PC-3 (cell line): ENCODE results near the gene NEU4. TPM values are rescaled to one million over a fixed set of nuclear protein-coding genes. Genes with fewer than 3 reads are reported as not detected.
"Not testable (repeated sequence)": the region's sequence is repeated elsewhere in the genome, so short reads cannot be mapped to it uniquely, and the experiment has no call there.

Source experiments
- ATAC-seq: fragments of 200-7000 bp; cut with Tn5 transposase; 2 replicates; pipeline ENCODE4 v1.9.1; 2020; ENCODE audit warnings: mild to moderate bottlenecking, moderate library complexity
- BruUV-seq: library from RNA; stranded (reverse); fragments of 400-500 nt; replicated peaks from 2 replicates; lab custom pipeline; 2021; lab: Mats Ljungman, UMichigan
- CTCF ChIA-PET: fragments of 300-600 bp; sonication (Branson Sonifier 250); formaldehyde crosslinking; loops from one replicate; lab custom pipeline; 2022; ENCODE audit warnings: antibody characterized with exemption; lab: Charles Lee
- POLR2A ChIA-PET: fragments of 300-600 bp; sonication (Branson Sonifier 250); formaldehyde crosslinking; loops from one replicate; lab custom pipeline; 2022; ENCODE audit warnings: antibody characterized with exemption; ENCODE audit not compliant: unreplicated experiment; lab: Charles Lee
- DNase-seq: peaks from one replicate; pipeline ENCODE4 v3.0.0-alpha.2; 2015
- H2AFZ ChIP-seq: fragments of 300-600 bp; sonication (generic); 2 replicates; pipeline ENCODE4 v1.6.0; 2016; ENCODE audit warnings: antibody characterized with exemption, low read length
- H3F3A ChIP-seq: fragments of 300-600 bp; sonication (generic); one replicate; pipeline ENCODE4 v1.6.0; 2017; ENCODE audit warnings: antibody characterized with exemption, low read length, control low read depth, mild to moderate bottlenecking; ENCODE audit not compliant: unreplicated experiment
- H3K27ac ChIP-seq: fragments of 300-600 bp; sonication (generic); 2 replicates; pipeline ENCODE4 v1.5.1; 2016; ENCODE audit warnings: mild to moderate bottlenecking, low read length
- H3K27me3 ChIP-seq: fragments of 300-600 bp; sonication (generic); 2 replicates; pipeline ENCODE4 v1.6.1; 2016; ENCODE audit warnings: low read length, mixed read lengths
- H3K36me3 ChIP-seq: fragments of 300-600 bp; sonication (generic); 2 replicates; pipeline ENCODE4 v1.6.1; 2016; ENCODE audit warnings: low read depth, mixed run types, low read length, mixed read lengths
- H3K4me1 ChIP-seq: fragments of 300-600 bp; sonication (generic); 2 replicates; pipeline ENCODE4 v1.5.1; 2016; ENCODE audit warnings: low read length; ENCODE audit not compliant: insufficient read depth
- H3K4me2 ChIP-seq: fragments of 300-600 bp; sonication (generic); 2 replicates; pipeline ENCODE4 v1.6.0; 2016; ENCODE audit warnings: low read length
- H3K4me3 ChIP-seq: fragments of 300-600 bp; sonication (generic); 2 replicates; pipeline ENCODE4 v1.5.1; 2016; ENCODE audit warnings: mild to moderate bottlenecking, low read length, mixed read lengths
- H3K79me2 ChIP-seq: fragments of 300-600 bp; sonication (generic); 2 replicates; pipeline ENCODE4 v1.6.1; 2017; ENCODE audit warnings: low read length, mixed read lengths
- H3K9ac ChIP-seq: fragments of 300-600 bp; sonication (generic); 2 replicates; pipeline ENCODE4 v1.6.0; 2016; ENCODE audit warnings: mild to moderate bottlenecking, low read length
- H3K9me2 ChIP-seq: fragments of 300-600 bp; sonication (generic); replicated peaks from 2 replicates; pipeline ENCODE4 v1.6.1; 2016; ENCODE audit warnings: mixed run types, low read length, mixed read lengths
- H3K9me3 ChIP-seq: fragments of 300-600 bp; sonication (generic); 2 replicates; pipeline ENCODE4 v1.6.1; 2016; ENCODE audit warnings: low read length, mixed read lengths
- H4K20me1 ChIP-seq: fragments of 300-600 bp; sonication (generic); 2 replicates; pipeline ENCODE4 v1.6.1; 2016; ENCODE audit warnings: low read length, mixed read lengths
- CTCF ChIP-seq: fragments of 300-600 bp; sonication (generic); conservative IDR thresholded peaks from 2 replicates; pipeline ENCODE4 v1.5.1; 2017; ENCODE audit warnings: antibody characterized with exemption, low read depth, mild to moderate bottlenecking, low read length
- EZH2 ChIP-seq: fragments of 300-600 bp; sonication (generic); IDR thresholded peaks from one replicate; pipeline ENCODE4 v1.6.1; 2017; ENCODE audit warnings: antibody characterized with exemption, mild to moderate bottlenecking, low read length; ENCODE audit not compliant: unreplicated experiment
- EZH2phosphoT487 ChIP-seq: fragments of 300-600 bp; sonication (generic); IDR thresholded peaks from 2 replicates; pipeline ENCODE4 v1.6.1; 2018; ENCODE audit warnings: mild to moderate bottlenecking, antibody characterized with exemption, low read length, borderline replicate concordance
- intact Hi-C: fragments of 100-400 bp; cut with micrococcal nuclease; formaldehyde crosslinking; loops from 2 replicates; pipeline ENCODE4 v1.9.0; 2023
- total RNA-seq: library from RNA; depleted of rRNA; stranded (reverse); fragments of >200 nt; gene quantifications from 2 replicates; pipeline ENCODE4 v1.2.3, GENCODE V29; 2014

NEU4 gene
- total RNA-seq, 1 experiment from 2014 or later, result not detected

DNA sequence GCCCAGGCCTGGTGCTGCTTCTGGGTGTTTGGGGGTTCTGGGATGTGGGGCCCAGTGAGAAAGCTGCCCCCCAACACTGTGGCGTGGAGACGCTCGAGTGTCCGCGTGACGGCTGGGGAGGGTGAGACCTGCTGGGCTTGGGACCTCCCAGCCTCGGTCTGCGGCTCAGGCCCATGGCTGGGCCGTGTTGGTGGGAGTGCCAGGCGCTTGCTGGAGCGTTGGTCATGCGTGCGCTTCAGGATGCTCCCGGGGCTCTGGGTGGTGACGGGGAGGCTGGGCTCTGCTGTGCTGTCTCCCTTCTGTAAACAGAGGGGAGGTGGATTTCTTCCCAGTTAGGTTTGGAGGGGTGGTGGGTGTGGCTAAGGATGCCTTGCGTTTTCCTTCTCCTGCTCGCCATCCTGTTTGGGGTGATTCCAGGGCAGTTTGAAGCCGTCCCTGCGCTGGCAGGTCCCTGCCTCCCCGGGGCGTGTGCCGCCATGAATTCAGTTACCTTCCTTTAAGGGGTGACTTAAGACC lies 31.8 kb upstream of the NEU4 start:
- TF ChIP-seq EZH2phosphoT487 (no peak), CTCF (no peak)
- Histone ChIP-seq H3K27ac (no peak overlapping the region), H3K36me3 (no peaks in the 10 kb centered on the region), H4K20me1 (no peaks in the 10 kb centered on the region), H3K9ac (no peak overlapping the region), H3K9me3 (no peaks in the 10 kb centered on the region), H3K4me2 (no peak overlapping the region), H3F3A (no peaks in the 10 kb centered on the region), H3K79me2 (no peaks in the 10 kb centered on the region), H3K27me3 (no peaks in the 10 kb centered on the region), H3K4me1 (peaks cover 5% of the 10 kb centered on the region), H2AFZ (no peak overlapping the region), H3K9me2 (no peaks in the 10 kb centered on the region), H3K4me3 (no peak overlapping the region)
- ChIA-PET POLR2A (no interaction called here), CTCF (no interaction called here)
- intact Hi-C loops, result no loop called here
- ATAC-seq (no peak), DNase-seq (no peak)
- no TSS peak for BruUV-seq

DNA sequence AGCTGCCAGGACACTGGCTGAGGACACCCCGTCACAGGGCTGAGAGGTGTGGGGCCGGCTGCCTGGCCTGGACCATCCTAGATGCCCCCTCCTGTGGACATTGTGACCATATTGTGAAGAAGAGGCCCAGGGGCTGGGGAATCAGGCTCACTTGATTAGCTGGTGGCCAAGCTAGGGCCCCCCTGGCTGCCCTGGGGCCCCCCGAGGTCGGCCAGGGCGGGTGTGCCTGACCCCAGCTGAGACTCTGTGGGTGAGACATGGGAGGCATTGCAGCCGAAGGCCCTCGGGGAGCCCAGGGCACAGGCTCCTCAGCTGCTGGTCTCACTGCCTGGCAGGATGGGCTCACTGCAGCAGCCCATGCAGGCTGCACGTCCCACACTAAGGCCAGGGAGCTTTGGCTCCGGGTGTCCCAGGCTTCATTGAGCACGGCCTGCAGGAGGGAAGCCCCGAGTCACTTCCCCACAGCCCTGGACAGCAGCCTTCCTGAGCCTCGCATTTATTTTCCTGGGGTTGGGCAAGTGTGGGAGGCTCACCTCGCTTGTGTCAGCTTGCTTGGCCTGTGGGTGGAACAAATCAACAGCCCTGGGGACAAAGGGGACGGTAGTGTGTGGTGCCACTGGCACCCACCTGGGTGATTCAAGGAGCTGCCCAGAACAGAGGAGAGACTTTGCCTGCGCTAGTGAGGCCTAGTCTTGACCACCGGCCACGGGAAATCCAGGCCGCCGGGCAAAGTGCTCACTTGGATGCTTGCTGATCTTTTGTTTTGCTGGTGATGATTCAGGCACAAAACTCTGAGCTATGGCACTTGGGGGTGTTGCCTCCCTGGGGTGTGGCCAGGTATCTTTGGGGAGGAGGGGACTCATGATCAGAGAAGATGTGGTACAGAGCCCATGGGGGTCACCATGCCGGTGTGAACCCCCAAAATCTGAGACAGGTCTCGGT lies 31.0 kb upstream of the NEU4 start:
- Histone ChIP-seq H3K9ac (no peak overlapping the region), H3K36me3 (no peaks in the 10 kb centered on the region), H3K4me3 (no peak overlapping the region), H3K79me2 (no peaks in the 10 kb centered on the region), H4K20me1 (no peaks in the 10 kb centered on the region), H3K27me3 (no peaks in the 10 kb centered on the region), H3F3A (no peaks in the 10 kb centered on the region), H3K9me3 (no peaks in the 10 kb centered on the region), H3K27ac (no peak overlapping the region), H3K9me2 (no peaks in the 10 kb centered on the region), H2AFZ (no peak overlapping the region), H3K4me1 (peaks cover 5% of the 10 kb centered on the region), H3K4me2 (no peak overlapping the region)
- ATAC-seq (no peak; the same call in 1 of the 2 replicates), DNase-seq (no peak)
- TF ChIP-seq EZH2phosphoT487, result no peak
- BruUV-seq, result no TSS peak
- POLR2A ChIA-PET, result no interaction called here
- CTCF ChIA-PET, result no interaction called here
- intact Hi-C loops, result no loop called here

DNA sequence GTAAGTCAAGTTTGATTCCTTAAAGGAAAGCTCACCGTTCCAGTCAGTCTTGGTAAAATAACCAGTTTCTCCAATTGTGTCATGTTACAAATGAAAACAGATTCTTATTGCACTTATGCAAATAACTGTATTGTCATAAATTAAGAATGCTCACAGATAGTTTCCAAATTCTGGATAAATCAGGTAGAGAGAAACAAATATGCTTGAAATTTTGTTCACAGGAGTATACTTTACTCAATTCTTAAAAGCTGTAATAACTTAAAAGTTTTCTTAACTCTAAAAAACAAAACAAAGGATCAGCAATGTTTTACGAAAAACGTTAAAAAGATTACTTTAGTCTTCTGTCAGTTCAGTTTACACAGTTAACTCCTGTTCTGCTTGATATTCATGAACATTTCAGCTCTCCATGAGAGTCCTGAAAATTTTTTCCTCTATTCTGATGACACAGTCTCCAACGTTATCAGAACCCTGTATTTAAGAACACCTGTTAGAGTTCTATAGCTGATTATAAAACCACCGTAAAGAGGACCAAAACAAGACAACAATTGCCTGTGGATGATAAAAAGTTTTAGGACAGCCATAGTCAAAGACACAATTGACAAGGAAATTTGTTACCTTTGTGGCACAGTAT lies 27.9 kb upstream of the NEU4 start:
- ChIA-PET CTCF (no interaction called here), POLR2A (interaction anchor here (0.6 kb wide), 1 partner anchor 34 kb away, joined by 4 read pairs; no protein-coding TSS in a partner anchor)
- no TSS peak for BruUV-seq
- no peak for ATAC-seq
- Histone ChIP-seq H3K27ac (no peak overlapping the region), H3K4me3 (no peak overlapping the region), H4K20me1 (no peaks in the 10 kb centered on the region), H3F3A (no peaks in the 10 kb centered on the region), H3K9me2 (no peaks in the 10 kb centered on the region), H3K9me3 (no peaks in the 10 kb centered on the region), H2AFZ (no peak overlapping the region), H3K36me3 (no peaks in the 10 kb centered on the region), H3K4me2 (no peak overlapping the region), H3K9ac (no peak overlapping the region), H3K79me2 (no peaks in the 10 kb centered on the region), H3K27me3 (no peaks in the 10 kb centered on the region), H3K4me1 (no peaks in the 10 kb centered on the region)
- DNase-seq, result no peak
- intact Hi-C loops, result no loop called here
- TF ChIP-seq EZH2phosphoT487 (no peak), EZH2 (no peak), CTCF (no peak)

DNA sequence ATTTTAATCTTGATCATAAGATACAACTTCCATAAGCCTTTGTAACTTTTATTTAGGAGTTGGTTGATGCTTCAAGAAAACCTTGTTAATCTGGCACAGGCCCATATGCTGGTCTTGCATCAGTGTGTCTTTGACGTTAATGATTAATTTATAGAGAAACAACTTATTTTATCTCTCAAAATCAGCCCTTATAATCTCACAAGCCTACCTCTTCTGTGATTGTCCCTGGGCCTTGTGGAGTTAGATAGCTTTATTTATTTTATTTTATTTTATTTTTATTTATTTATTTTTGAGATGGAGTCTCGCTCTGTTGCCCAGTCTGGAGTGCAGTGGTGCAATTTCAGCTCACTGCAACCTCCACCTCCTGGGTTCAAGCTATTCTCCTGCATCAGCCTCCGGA lies 26.9 kb upstream of the NEU4 start:
- H3K9ac ChIP-seq, ATAC-seq, H3K79me2 ChIP-seq, DNase-seq, BruUV-seq, POLR2A ChIA-PET, H3K9me3 ChIP-seq, CTCF ChIA-PET, H3K4me2 ChIP-seq, H3F3A ChIP-seq, H3K27me3 ChIP-seq, H3K27ac ChIP-seq, H3K9me2 ChIP-seq, H4K20me1 ChIP-seq, intact Hi-C loops, H3K4me3 ChIP-seq, H3K4me1 ChIP-seq, H3K36me3 ChIP-seq, H2AFZ ChIP-seq: not testable (repeated sequence)
